Vagina (tissue), 2 donors: ENCODE measurements around the gene OR2B6.

Experiments
- POLR2A ChIP-seq, 2 donors: fragments of 450-650 bp; IDR thresholded peaks; one replicate each; pipeline ENCODE4 v1.6.1; 2017; ENCODE audit warnings: antibody characterized with exemption in 2 of 2, mild to moderate bottlenecking in 2 of 2, moderate library complexity in 2 of 2
- POLR2AphosphoS5 ChIP-seq, 2 donors: sonication (generic); formaldehyde crosslinking; IDR thresholded peaks; one replicate each; pipeline ENCODE4 v1.9.0; 2017; ENCODE audit warnings: antibody characterized with exemption in 2 of 2, mild to moderate bottlenecking in 2 of 2, low read depth in 1 of 2; ENCODE audit not compliant: insufficient read depth in 1 of 2
- TF ChIP-seq, protein P1 (sequence below), 3 experiments: fragments of 450-650 bp in 2 of 3; fragments of 200-600 bp in 1 of 3; sonication (generic) in 1 of 3; IDR thresholded peaks; one replicate each; pipeline ENCODE4 v1.5.1; 2017 to 2019; ENCODE audit warnings: antibody characterized with exemption in 3 of 3, mild to moderate bottlenecking in 2 of 3, moderate library complexity in 2 of 3

- TF ChIP-seq, protein P1, sequence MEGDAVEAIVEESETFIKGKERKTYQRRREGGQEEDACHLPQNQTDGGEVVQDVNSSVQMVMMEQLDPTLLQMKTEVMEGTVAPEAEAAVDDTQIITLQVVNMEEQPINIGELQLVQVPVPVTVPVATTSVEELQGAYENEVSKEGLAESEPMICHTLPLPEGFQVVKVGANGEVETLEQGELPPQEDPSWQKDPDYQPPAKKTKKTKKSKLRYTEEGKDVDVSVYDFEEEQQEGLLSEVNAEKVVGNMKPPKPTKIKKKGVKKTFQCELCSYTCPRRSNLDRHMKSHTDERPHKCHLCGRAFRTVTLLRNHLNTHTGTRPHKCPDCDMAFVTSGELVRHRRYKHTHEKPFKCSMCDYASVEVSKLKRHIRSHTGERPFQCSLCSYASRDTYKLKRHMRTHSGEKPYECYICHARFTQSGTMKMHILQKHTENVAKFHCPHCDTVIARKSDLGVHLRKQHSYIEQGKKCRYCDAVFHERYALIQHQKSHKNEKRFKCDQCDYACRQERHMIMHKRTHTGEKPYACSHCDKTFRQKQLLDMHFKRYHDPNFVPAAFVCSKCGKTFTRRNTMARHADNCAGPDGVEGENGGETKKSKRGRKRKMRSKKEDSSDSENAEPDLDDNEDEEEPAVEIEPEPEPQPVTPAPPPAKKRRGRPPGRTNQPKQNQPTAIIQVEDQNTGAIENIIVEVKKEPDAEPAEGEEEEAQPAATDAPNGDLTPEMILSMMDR (IDR thresholded peaks at IDR 0.05): no peak
- TF ChIP-seq POLR2AphosphoS5 (IDR thresholded peaks at IDR 0.05; ENCODE audit: insufficient read depth in 1 of 2, low read depth in 1 of 2): no peak
- no peak for TF ChIP-seq POLR2A (IDR thresholded peaks at IDR 0.05)
These were observed 475 bp downstream of the OR2B6 start for GRCh38 chr6:27957516-27957915.
